CD4-positive, alpha-beta T cell treated with Interleukin-4 for 1 hour (primary cell): Measurements from ENCODE around the gene AVP.
"Not testable (repeated sequence)": the region's sequence is repeated elsewhere in the genome, so short reads cannot be mapped to it uniquely, and the experiment has no call there.

Experiments used
- DNase-seq, 2 donors: peaks; one replicate each; pipeline ENCODE4 v3.0.0-alpha.2; 2020 to 2022

Gene AVP

GRCh38 chr20:3082955-3083952 lies 1.3 kb downstream of the AVP start:
- DNase-seq = no peak

- DNase-seq = no peak
Observed at GRCh38 chr20:3082306-3082951, 2.1 kb downstream of the AVP start.

GRCh38 chr20:3081641-3082040 lies 2.9 kb downstream of the AVP start:
- DNase-seq = no peak

DNA sequence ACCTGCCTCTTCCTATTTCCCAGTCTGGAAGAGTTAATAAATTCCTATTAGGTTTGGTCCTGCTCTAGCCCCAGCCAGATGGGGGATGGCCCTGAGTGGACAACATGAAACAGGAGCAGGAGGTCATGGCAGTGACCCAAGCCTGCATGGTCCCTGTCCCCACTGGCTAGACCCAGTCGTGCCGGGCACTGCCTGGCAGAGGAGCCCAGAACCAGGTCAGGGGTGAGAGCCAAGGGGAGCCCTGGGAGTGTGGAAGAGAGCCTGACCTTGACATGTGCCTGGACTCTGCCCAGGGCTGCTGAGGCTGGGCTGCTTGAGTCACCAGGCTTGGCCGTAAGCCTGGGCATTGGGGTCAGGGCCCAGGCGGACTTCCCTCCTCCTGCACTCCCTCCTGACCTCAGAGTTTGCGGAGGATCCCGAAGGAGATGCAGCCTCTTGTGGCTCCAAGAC lies 3.6 kb downstream of the AVP start:
- DNase-seq = no peak

DNA sequence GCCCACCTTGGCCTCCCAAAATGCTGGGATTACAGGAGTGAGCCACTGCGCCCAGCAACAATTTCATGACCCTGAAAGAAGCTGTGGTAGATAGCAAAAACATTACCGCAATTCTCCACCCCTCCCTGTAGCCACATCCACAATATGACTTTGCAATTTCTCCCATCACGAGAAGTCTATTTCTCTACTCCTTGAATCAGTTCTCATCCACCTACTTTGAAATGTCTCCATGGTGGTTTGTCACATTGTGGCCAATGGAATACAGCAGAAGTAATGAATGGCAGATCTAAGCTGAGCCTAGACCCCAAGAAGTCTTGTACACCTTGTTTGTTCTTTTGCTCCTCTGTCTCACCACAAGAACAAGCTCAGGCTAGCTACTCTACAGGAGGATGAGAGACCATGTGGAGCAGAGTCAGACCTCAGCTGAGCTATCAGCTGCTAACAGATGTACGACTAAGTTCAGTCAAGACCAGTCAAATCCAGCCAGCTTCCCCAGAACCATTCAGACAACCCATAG lies 6.8 kb downstream of the AVP start:
- no peak for DNase-seq

GRCh38 chr20:3075315-3075714 lies 9.2 kb downstream of the AVP start:
- not testable (repeated sequence) for DNase-seq

GRCh38 chr20:3074812-3075211 lies 9.7 kb downstream of the AVP start:
- DNase-seq = no peak

DNA sequence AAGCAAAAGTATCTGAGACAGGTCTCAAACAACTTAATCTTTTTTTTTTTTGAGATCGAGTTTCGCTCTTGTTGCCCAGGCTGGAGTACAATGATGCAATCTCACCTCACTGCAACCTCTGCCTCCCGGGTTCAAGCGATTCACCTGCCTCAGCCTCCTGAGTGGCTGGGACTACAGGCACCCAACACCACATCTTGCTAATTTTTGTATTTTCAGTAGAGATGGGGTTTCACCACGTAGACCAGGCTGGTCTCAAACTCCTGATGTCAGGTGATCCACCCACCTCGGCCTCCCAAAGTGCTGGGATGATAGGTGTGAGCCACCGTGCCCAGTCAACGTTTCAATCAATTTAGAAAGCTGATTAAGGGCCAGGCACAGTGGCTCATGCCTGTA lies 11.3 kb downstream of the AVP start:
- DNase-seq = not testable (repeated sequence)

DNA sequence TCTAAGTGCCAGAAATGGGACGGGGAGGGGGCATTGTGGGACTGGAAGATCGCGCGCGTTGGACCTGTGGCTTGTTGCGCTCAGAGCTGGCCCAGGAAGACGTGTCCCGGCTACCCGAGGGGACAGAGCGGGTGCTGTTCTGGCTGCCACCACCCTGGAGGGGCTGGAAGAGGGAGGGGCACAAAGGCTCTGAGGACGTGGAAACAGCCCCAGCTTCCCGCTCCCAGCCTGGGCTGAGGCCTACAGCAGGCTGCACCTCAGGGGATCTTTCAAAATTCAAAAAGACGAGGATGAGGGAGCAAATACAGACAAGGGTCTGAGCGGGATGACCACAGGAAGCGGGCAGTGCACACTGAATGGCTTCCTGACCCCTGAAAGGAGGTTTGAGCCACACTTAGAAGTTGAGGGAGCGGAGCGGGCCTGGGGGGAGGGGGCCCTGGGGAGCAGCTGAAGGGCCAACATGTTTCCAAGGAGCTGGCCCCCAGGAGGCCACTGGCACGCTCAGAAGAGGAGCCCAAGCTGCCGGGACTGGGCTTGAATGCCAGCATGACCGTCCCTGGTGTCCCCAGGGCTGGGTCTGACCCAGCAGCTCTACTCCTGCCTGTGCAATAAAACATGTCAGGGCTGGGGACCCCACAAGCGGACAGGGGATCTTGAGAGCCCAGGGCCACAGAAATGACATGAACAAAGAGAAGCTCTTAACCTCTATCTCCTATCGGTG lies 11.8 kb downstream of the AVP start:
- no peak for DNase-seq

DNA sequence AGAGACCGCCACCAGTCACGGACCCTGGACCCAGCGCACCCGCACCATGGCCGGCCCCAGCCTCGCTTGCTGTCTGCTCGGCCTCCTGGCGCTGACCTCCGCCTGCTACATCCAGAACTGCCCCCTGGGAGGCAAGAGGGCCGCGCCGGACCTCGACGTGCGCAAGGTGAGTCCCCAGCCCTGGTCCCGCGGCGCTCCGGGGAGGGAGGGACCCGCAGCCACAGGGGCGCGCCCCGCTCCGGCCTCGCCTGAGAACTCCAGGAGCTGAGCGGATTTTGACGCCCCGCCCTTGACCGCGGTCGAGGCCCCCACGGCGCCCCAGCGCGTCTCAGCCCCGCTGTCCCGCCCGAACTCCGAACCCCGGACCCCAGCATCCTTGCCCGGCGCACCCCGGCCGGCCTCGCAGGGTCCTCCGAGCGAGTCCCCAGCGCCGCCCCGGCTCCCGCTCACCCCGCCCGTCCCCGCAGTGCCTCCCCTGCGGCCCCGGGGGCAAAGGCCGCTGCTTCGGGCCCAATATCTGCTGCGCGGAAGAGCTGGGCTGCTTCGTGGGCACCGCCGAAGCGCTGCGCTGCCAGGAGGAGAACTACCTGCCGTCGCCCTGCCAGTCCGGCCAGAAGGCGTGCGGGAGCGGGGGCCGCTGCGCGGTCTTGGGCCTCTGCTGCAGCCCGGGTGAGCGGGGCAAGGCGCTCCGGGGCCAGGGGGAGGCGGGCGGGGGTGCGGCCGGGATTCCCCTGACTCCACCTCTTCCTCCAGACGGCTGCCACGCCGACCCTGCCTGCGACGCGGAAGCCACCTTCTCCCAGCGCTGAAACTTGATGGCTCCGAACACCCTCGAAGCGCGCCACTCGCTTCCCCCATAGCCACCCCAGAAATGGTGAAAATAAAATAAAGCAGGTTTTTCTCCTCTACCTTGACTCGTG lies 12.7 kb downstream of the AVP start, which contains the start of gene OXT:
Gene OXT, plus strand, starts transcription at position 11 of the 920 bp plus-strand sequence. Its CDS starts 36 bp downstream, at position 47.
- peak; percentile 77 to 79 for DNase-seq

DNA sequence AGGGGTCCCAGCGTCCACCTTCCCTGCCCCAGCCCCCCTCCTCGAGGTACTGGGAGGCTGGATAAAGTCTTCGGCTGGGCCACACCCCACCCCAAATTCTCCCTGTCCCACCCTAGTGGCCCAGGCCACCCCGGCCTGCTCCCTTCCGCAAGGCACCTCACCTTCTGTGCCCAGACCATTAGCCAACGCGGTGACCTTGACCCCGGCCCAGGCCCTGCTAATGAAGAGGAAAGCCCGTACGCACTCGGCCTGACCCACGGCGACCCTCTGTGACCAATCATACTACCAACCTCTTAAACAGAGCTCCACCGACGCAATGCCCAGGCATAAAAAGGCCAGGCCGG lies 13.3 kb downstream of the AVP start:
- DNase-seq = no peak

GRCh38 chr20:3070725-3071124 lies 13.8 kb downstream of the AVP start:
- DNase-seq = no peak

DNA sequence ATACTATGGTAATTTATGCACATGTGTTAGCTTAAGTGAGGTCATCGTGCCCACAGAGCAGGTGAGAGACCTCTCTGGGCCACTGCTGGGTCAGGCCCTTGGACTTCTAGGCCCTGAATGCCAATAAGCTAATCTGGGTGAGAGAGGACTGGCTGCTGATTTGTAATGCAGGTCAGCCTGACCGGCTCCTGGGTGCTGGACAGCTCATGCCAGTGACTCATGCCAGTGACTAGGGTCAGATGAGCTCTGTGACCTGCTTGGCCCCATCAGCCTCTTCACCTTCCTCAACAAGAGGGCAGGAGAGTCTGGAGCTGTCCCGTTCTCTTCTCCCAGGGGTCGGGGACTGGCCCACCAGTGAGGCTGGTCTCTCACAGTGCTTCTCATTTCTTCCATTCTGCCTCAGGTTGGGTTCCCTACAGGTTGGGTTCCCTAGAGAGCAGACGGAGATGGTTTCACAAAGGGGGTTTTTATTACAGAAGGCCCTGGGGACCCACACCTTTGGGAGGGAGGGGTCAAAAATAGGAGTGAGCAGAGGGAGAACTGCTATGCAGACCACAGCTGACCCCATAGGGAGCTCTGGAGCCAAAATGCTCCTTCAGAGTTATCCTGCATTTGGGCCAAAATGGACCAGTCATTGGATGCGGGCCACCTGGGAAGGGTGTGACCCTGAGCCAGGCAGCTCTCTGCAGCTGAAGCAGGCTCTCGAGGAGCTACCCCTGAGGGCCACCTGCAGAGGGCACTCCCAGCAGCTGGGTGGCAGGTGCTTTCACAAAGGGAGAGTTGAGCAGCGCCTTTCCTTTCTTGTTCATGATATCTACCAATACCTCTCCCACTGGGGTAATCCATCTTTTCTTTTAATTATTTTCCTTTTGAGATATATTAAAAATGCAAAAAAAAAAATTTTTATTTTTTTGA lies 15.3 kb downstream of the AVP start:
- peak; percentile 31 to 45 for DNase-seq

DNA sequence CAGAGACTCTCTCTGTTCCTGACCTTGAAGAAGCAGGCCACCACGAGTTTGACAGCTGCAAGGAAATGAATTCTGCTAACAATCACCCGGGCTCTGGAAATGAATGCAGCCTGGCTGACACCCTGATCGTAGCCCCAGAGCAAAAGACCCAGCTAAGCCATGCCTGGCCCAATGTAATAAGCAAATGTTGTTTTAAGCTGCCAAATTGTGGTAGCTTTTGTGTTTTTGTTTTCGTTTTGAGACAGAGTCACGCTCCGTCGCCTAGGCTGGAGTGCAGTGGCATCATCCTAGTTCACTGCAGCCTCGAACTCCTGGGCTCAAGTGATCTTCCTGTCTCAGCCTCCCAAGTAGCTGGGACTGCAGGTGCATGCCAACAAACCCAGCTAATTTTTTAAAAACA lies 16.4 kb downstream of the AVP start:
- no peak for DNase-seq

GRCh38 chr20:3067139-3068014 lies 17.1 kb downstream of the AVP start:
- DNase-seq = no peak

GRCh38 chr20:3064119-3064518 lies 20.4 kb downstream of the AVP start:
- not testable (repeated sequence) for DNase-seq

GRCh38 chr20:3059489-3059888 lies 25.0 kb downstream of the AVP start:
- no peak for DNase-seq

- no peak for DNase-seq
Observed at GRCh38 chr20:3051385-3052019, 33.0 kb downstream of the AVP start.
